T47D (cell line): ENCODE data around the gene ARF4.

Experiments
- DNase-seq, 2 experiments: peaks; one replicate each; pipeline versions ENCODE4 v3.0.0 to v3.0.0-alpha.2; 2011 to 2012; ENCODE audit warnings: low read depth in 1 of 2, low spot score in 1 of 2
- JUND ChIP-seq: IDR thresholded peaks from 2 replicates; pipeline ENCODE4 v1.6.1; 2012; ENCODE audit warnings: low read depth
- in situ Hi-C: cut with HindIII; loops from 2 replicates; pipeline ENCODE4 v1.10.0; 2016; ENCODE audit warnings: low sequenced_read_pairs, low pct_unique_long_range_greater_than_20kb

The ARF4 gene

DNA sequence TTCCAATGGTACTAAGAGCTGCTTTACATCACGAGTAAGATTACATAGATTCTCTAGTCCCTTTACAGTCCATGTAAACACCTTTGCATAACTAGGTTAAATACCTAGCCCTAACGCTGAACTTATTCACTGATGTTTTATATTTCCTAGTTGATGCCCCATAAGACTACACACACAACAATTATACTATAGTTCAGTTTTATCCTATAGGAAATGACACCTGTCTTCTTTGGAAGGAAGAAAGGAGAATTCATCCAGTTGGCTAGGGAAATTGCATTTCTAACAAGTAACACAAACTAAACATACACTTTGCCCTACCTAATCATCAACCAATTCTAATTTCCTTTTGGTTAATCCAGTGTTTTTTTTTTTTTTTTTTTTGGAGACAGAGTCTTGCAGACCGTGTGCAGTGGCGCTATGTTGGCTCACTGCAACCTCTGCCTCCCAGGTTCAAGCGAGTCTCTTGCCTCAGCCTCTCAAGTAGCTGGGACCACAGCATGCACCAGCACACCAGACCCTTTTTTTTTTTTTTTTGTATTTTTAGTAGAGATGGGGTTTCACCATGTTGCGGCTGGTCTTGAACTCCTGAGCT, 27.2 kb downstream of the ARF4 start:
- TF ChIP-seq JUND: no peak
- in situ Hi-C loops: no loop called here
- no peak for DNase-seq

DNA sequence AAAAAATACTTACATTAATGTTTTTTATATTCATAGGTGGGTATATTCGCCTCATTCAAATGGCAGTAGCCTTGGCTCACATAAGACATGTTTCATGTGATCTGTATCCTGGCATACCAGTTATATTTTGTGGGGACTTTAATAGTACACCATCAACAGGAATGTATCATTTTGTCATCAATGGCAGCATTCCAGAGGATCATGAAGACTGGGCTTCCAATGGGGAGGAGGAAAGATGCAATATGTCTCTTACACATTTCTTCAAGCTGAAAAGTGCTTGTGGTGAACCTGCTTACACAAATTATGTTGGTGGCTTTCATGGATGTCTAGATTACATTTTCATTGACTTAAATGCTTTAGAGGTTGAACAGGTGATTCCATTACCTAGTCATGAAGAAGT, 37.6 kb downstream of the ARF4 start:
- in situ Hi-C loops: no loop called here
- no peak for DNase-seq
- no peak for TF ChIP-seq JUND

DNA sequence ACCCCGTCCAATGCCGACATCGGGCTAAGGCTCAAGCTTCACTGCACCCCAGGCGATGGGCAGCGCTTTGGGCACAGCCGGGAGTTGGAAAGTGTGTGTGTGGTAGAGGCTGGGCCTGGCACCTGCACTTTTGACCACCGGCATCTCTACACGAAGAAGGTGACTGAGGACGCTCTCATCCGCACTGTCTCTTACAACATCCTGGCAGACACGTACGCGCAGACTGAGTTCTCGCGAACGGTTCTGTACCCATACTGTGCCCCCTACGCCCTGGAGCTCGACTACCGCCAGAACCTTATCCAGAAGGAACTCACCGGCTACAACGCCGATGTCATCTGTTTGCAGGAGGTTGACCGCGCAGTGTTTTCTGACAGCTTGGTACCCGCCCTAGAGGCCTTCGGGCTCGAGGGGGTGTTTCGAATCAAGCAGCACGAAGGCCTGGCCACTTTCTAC, 40.0 kb downstream of the ARF4 start:
- in situ Hi-C loops: no loop called here
- peak in 1 of 2 experiments; percentile 11 for DNase-seq
- TF ChIP-seq JUND: no peak

DNA sequence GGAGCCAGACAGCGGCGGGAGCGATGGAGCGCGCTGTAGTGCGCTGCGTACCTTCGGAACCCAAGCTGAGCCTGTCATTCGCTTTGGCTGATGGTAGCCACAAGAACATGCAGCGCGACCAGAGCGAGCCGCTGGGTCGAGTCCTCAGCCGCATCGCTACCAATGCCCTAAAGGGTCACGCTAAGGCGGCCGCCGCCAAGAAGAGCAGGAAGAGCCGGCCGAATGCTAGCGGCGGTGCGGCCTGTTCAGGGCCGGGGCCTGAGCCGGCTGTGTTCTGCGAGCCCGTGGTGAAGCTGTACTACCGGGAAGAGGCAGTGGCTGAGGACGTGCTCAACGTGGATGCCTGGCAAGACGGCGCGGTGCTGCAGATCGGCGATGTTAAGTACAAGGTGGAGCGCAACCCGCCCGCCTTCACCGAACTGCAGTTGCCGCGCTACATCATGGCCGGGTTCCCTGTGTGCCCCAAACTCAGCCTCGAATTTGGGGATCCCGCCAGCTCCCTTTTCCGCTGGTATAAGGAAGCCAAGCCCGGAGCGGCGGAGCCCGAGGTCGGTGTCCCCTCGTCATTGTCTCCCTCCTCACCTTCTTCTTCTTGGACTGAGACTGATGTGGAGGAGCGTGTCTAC, 40.6 kb downstream of the ARF4 start:
- TF ChIP-seq JUND: no peak
- no peak for DNase-seq
- in situ Hi-C loops: no loop called here

DNA sequence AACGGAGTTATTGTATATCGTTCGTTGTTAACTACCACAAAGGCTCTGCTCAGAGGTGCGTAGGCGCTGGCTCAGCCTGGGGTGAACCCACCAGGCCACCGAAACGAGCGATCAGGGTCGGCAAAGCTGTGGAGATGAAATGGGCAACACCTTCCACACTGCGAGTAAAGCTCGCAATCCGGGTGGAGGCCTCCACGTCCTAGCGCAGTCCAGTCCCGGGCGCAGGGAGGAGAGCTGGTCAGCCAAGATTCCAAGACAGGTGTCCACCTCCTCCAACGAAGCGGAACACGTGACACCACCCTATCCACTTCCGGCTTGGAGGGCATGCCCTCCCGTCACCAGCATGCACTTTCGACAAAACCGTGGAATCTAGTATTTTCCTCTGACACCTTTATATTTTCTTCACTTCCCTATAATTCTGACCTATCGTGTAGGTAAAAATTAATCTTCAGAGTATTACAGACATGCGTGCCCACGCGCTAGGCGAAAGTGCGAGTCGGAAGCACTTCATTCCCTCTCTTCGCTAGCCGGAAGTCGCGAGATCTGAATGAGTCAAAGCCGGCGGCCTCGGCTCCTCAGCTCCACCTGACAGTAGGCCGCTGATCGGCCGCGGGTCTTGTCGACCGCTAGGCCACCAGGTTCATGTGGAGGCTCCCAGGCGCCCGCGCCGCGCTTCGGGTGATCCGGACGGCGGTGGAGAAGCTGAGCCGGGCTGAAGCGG, 41.2 kb downstream of the ARF4 start, which contains the start of gene PDE12:
PDE12 (plus strand) TSS at position 537 of the 721 bp plus-strand sequence; CDS start at position 643, 106 bp downstream.
- DNase-seq: peak; percentile 80 to 96
- TF ChIP-seq JUND: no peak
- in situ Hi-C loops: no loop called here

DNA sequence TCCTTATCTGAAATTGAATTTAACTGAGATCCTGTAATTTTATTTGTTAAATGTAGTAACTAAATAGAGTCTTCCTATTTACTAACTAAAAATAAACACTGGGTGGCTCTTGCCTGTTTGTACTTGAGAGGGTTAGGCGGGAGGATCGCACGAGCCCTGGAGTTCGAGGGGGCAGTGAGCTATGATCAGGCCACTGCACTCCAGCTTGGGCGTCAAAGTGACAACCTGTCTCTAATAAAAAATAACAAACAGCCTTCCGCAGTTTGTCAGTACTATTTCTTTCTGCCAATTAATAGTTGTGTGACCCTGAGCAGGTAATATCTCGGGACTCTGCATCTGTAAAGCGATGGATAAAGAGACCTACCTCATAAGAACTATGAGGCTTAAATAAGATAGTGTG, 41.8 kb downstream of the ARF4 start:
- in situ Hi-C loops: no loop called here
- TF ChIP-seq JUND: no peak
- peak in 1 of 2 experiments; percentile 22 for DNase-seq

DNA sequence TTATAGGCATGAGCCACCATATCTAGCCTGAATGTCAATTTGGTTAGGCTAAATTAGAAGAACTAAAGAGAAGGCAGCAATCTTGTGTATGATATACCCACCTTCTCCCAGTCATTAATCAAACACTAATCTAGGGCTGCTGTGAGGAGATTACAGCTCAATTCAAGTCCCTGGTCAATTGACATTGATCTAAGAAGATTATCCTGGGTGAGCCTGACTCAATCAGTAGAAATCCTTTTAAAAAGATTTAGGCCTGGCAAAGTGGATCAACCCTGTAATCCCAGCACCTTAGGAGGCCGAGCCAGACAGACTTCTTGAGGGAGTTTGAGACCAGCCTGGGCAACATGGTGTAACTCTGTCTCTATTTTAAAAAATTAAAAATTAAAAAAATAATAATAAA, 50.5 kb downstream of the ARF4 start:
- TF ChIP-seq JUND: no peak
- no peak for DNase-seq
- in situ Hi-C loops: no loop called here

DNA sequence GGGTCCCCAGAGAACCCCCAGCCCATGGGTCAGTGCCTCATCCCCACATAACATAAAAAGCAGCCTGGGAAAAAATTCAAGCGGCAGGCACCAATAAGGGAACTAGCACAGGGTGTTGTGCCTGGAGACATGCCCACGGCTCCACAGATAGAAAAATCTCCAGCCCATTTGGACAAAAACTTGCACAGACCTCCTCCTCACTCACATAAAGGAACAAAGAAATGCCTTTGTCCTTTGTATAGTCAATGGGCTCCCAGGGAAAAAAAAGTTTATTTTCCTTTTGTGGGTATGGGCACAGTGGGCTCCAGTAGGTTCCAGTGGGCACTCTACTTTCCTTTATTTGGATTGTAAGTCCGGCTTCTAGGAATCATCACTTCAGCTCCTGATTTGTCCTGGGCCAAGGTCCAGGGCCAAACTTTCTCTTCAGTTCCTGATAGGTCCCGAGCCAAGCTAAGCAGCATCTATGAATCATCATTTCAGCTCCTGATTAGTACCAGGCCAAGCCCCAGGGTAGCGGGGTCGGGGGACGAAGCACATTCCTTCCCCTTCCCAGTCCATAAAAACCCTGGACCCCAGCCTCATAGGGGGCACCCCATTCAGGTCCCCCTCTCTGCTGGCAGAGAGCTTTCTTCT, 51.4 kb downstream of the ARF4 start:
- in situ Hi-C loops: no loop called here
- DNase-seq: no peak
- TF ChIP-seq JUND: no peak

DNA sequence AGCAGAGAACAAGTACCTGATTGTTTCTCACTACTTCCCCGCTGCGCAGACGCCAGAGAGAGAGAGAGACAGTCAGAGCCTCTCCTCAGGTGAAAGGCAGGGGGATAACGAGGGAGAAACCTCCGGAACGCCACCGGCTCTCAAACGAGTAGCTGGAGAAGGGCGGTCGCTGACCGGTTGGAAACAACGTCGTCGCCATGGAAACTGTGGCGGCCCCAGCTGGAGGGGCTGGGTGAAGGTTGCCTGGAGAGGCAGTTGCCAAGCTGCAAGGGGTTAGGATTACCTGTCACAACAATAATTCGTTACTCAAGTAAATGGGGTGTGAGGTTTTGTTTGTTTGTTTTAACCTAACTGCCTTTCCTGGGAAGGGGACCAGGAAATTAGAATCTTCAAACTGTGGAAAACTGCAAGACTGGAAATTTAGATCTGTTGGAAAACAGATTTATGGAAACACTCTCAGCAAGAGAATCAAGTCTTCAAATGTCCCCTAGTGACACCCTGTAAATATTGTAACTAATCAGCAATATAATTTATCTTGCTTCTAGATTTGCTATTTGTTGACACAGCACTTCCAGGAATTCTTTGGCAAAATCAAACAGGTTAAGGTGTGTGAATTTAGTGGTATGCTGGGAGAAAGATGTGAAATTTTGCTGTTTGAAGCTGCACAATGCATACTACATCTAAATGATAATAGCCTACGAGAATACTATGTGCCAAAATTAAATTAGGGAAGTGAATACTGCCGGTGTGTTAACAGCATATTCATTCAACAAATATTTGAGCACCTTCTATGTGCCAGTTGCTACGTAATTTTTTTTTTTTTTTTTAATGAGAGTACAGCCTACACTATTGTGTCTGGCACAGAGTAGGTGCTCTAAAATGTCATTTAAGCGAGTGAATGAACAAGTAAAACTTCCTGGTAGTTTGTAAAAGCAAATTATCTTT, 52.7 kb downstream of the ARF4 start, which contains the start of gene DNAH12:
DNAH12 (minus strand) TSS at position 164 of the 945 bp plus-strand sequence. CDS start 1,474 bp downstream, outside the sequence.
- peak in 1 of 2 experiments; percentile 35 for DNase-seq
- in situ Hi-C loops: no loop called here
- TF ChIP-seq JUND: no peak

DNA sequence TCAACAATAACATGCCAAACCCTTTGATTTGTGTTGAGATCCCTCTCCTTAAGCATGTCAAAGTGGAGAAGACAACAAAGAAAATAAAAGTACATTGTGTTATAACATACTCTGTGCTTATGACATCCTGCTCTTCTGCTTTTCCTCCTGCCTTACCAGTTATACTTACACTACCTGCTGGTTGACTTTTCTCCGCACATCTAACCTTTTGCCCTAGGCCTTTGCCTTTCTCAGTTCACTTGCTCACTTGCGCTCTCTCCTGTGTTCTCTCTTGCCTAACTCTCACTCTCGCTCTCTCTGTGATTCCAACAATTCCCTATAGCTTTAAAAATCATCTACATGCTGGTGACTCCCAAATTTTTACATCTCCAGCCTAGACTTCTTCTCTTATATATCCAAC, 58.7 kb downstream of the ARF4 start:
- DNase-seq: peak in 1 of 2 experiments; percentile 59
- TF ChIP-seq JUND: no peak
- in situ Hi-C loops: no loop called here

DNA sequence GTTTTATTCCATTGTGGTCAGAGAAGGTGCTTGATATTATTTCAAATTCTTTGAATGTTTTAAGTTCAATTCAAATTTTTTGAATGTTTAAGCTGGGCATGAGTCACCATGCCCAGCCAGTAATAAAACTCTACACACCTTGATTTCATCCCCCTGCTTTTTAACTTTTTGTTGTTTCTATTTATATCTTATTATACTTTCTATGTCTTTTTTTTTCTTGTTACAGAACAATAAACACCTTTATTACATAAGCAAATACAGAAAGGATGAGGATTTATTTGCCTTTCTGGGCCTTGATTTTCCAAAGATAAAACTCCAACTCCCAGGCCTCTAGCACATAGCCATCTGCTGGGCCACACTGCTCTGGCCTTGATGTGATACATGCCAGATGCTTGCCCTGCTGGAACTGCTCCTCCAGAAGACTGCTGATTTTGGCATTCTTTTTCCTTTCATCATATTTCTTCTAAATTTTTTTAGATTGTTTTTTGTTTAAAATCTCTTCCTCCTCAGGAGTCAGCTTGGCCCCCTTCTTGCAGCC, 67.0 kb downstream of the ARF4 start:
- in situ Hi-C loops: no loop called here
- no peak for TF ChIP-seq JUND
- peak in 1 of 2 experiments; percentile 11 for DNase-seq
